Brain microvascular endothelial cell (primary cell): ENCODE measurements around the gene QSER1.

Experiments
- DNase-seq: peaks from one replicate; pipeline ENCODE4 v3.0.0-alpha.2; 2020
- H3K27ac ChIP-seq: fragments of 250-450 bp; sonication (Bioruptor Pico); 2 replicates; pipeline ENCODE4 v1.5.1; 2020; ENCODE audit warnings: mild to moderate bottlenecking, moderate library complexity
- H3K27me3 ChIP-seq: fragments of 250-450 bp; sonication (Bioruptor Pico); replicated peaks from 2 replicates; pipeline ENCODE4 v1.5.1; 2020; ENCODE audit warnings: mild to moderate bottlenecking
- H3K36me3 ChIP-seq: fragments of 250-450 bp; sonication (Bioruptor Pico); replicated peaks from 2 replicates; pipeline ENCODE4 v1.5.1; 2020; ENCODE audit warnings: mild to moderate bottlenecking
- H3K4me3 ChIP-seq: 2 replicates; pipeline ENCODE4 v1.5.1; 2011; ENCODE audit warnings: low read depth, mild to moderate bottlenecking, control low read depth, low read length, moderate library complexity
- CTCF ChIP-seq: IDR thresholded peaks from 2 replicates; pipeline ENCODE4 v1.5.1; 2011; ENCODE audit warnings: low read depth, mild to moderate bottlenecking, moderate library complexity, low read length, control low read depth, inconsistent platforms; ENCODE audit errors: missing control alignments
- in situ Hi-C: cut with HindIII; loops from 2 replicates; pipeline ENCODE4 v1.10.0; 2017; ENCODE audit warnings: low sequenced_read_pairs, low pct_ligation_motif_present

The QSER1 gene

DNA sequence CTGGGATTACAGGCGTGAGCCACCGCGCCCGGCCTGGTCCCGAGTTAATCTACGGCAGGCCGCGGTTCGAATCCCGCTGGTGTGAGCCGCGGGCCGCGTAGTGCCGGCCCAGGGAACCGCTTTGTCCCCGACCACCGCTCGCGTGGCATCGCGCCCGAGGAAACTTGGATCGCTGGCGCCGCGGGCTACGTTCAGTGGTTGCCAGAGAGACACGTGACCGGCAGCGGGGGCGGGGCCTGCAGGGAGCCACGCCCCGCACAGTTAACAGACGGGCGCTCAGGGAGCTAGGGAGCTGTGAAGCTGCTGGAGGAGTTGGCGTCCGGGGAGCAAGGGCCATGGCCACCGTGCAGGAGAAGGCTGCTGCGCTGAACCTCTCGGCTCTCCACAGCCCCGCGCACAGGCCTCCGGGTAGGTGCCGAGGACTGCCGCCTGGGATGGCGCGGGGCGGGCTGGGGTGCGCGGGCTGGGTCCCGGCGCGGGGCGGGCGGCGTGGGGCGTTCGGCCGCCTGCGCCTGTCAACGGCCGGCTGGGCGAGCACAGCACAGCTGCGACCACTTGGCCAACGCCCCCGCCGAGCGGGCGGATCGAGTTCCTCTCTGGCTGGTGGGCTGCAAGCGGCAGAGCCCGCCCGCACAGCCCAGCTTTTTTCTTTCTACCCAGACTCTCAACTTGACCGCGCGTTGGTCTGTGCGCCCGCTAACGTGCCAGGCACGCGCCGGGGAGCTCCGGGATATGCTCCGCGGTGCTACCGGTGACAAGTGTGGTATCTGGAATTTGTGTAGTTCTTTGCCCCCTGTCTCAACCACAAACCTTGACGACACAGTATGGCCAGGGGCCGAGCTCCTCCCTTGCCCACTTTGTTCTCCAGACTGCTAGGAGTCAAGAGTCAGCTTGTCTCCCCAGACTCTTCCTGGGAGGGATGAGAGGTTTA lies 123.3 kb downstream of the QSER1 start, which contains the start of gene DEPDC7:
DEPDC7 (plus strand) TSS at position 258 of the 931 bp plus-strand sequence; CDS start at position 336, 78 bp downstream.
- in situ Hi-C loops, result no loop called here
- no peak for TF ChIP-seq CTCF
- H3K36me3 ChIP-seq, result no peaks in the 10 kb centered on the region
- H3K4me3 ChIP-seq, result peak within 1 kb of the TSS; percentile 66
- DNase-seq, result peak; percentile 89
- H3K27me3 ChIP-seq, result no peaks in the 10 kb centered on the region
- H3K27ac ChIP-seq, result no peak within 1 kb of the TSS

DNA sequence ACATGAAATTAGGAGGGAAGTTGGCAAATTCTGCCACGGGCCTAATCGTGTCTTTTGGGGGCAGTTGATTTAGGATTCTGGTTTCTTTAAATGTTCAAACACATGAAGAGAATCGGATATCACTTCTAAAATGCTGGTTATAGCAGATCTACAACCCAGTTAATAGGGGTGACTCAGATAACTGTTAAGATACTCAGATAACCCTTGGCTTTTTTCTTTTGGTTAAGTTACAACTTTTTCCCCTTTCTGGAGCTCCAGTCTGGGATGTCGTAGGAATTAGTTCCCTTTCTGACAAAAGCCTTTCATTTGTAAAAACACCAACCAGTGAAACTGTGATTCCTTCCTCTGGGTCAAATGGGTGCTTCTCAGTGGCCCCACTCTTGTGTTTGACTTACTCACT lies 124.0 kb downstream of the QSER1 start:
- DNase-seq, result no peak
- in situ Hi-C loops, result no loop called here
- peak overlapping the region; percentile 66 for H3K4me3 ChIP-seq

GRCh38 chr11:33017478-33017877 lies 124.9 kb downstream of the QSER1 start:
- no peak overlapping the region for H3K4me3 ChIP-seq

More for the DNA sequence above, 124.0 kb downstream of the QSER1 start:
- no peak for TF ChIP-seq CTCF
- Histone ChIP-seq H3K36me3 (no peaks in the 10 kb centered on the region), H3K27ac (no peak overlapping the region), H3K27me3 (no peaks in the 10 kb centered on the region)

GRCh38 chr11:33017965-33018364 lies 125.4 kb downstream of the QSER1 start:
- in situ Hi-C loops, result no loop called here
- no peak for DNase-seq

More at GRCh38 chr11:33017478-33017877, 124.9 kb downstream of the QSER1 start:
- Histone ChIP-seq H3K27ac (no peak overlapping the region), H3K36me3 (no peaks in the 10 kb centered on the region), H3K27me3 (no peaks in the 10 kb centered on the region)
- in situ Hi-C loops, result no loop called here
- DNase-seq, result no peak
- no peak for TF ChIP-seq CTCF

GRCh38 chr11:33018840-33019239 lies 126.2 kb downstream of the QSER1 start:
- H3K4me3 ChIP-seq, result no peak overlapping the region
- H3K36me3 ChIP-seq, result no peaks in the 10 kb centered on the region
- in situ Hi-C loops, result no loop called here
- TF ChIP-seq CTCF, result no peak
- DNase-seq, result no peak
- no peak overlapping the region for H3K27ac ChIP-seq
- H3K27me3 ChIP-seq, result no peaks in the 10 kb centered on the region

More at GRCh38 chr11:33017965-33018364, 125.4 kb downstream of the QSER1 start:
- Histone ChIP-seq H3K27me3 (no peaks in the 10 kb centered on the region), H3K27ac (no peak overlapping the region), H3K4me3 (no peak overlapping the region), H3K36me3 (no peaks in the 10 kb centered on the region)
- no peak for TF ChIP-seq CTCF
